Progenitor cell of endocrine pancreas (in vitro differentiated cells): ENCODE data around the gene CSAG1. TPM values are rescaled to one million over a fixed set of nuclear protein-coding genes. Genes with fewer than 3 reads are reported as not detected.
"Not testable (repeated sequence)": the region's sequence is repeated elsewhere in the genome, so short reads cannot be mapped to it uniquely, and the experiment has no call there.

Experiments used
- DNase-seq: peaks from one replicate; pipeline ENCODE4 v3.0.0; 2021; ENCODE audit warnings: low spot score; ENCODE audit not compliant: unreplicated experiment
- H3K27ac Mint-ChIP-seq: 2 replicates; pipeline ENCODE4 v1.8.0; 2021; ENCODE audit warnings: mild to moderate bottlenecking, moderate library complexity, mixed read lengths
- H3K27me3 Mint-ChIP-seq: 2 replicates; pipeline ENCODE4 v1.8.0; 2021; ENCODE audit warnings: mixed read lengths
- H3K36me3 Mint-ChIP-seq: 2 replicates; pipeline ENCODE4 v1.8.0; 2022; ENCODE audit warnings: mixed read lengths; ENCODE audit not compliant: insufficient read depth
- H3K4me1 Mint-ChIP-seq: 2 replicates; pipeline ENCODE4 v1.8.0; 2021; ENCODE audit warnings: low read depth, mixed read lengths
- H3K4me3 Mint-ChIP-seq: 2 replicates; pipeline ENCODE4 v1.8.0; 2021; ENCODE audit warnings: low read depth, mild to moderate bottlenecking, moderate library complexity, mixed read lengths
- H3K9me3 Mint-ChIP-seq: 2 replicates; pipeline ENCODE4 v1.8.0; 2021; ENCODE audit warnings: low read depth, mixed read lengths
- total RNA-seq: library from RNA; stranded (reverse); gene quantifications from 2 replicates; pipeline ENCODE4 v1.2.1, GENCODE V29; 2021

The CSAG1 gene
- total RNA-seq, 1 donor from 2014 or later, result not detected

GRCh38 chrX:152709173-152709572, 24.3 kb downstream of the CSAG1 start, which contains the start of gene CSAG2:
Gene CSAG2 (minus strand): TSS chrX:152709273. CDS start chrX:152709112, 161 bp downstream.
- H3K27ac Mint-ChIP-seq, H3K4me3 Mint-ChIP-seq, H3K9me3 Mint-ChIP-seq, H3K27me3 Mint-ChIP-seq, DNase-seq, H3K4me1 Mint-ChIP-seq, H3K36me3 Mint-ChIP-seq: not testable (repeated sequence)

- not testable (repeated sequence) for H3K9me3 Mint-ChIP-seq, H3K27me3 Mint-ChIP-seq, H3K27ac Mint-ChIP-seq, H3K36me3 Mint-ChIP-seq, H3K4me1 Mint-ChIP-seq, DNase-seq, H3K4me3 Mint-ChIP-seq
Measured at GRCh38 chrX:152706500-152706899, 27.0 kb downstream of the CSAG1 start.

GRCh38 chrX:152700390-152700789, 33.1 kb downstream of the CSAG1 start:
- H3K9me3 Mint-ChIP-seq, H3K4me1 Mint-ChIP-seq, H3K27ac Mint-ChIP-seq, DNase-seq, H3K36me3 Mint-ChIP-seq, H3K27me3 Mint-ChIP-seq, H3K4me3 Mint-ChIP-seq: not testable (repeated sequence)

GRCh38 chrX:152697952-152698931, 35.3 kb downstream of the CSAG1 start, which contains the start of gene MAGEA3:
Gene MAGEA3 (plus strand): TSS chrX:152698794. CDS start chrX:152700833, 2,039 bp downstream.
- not testable (repeated sequence) for H3K4me3 Mint-ChIP-seq, H3K36me3 Mint-ChIP-seq, H3K4me1 Mint-ChIP-seq, DNase-seq, H3K27me3 Mint-ChIP-seq, H3K9me3 Mint-ChIP-seq, H3K27ac Mint-ChIP-seq

GRCh38 chrX:152681012-152681411, 52.5 kb downstream of the CSAG1 start:
- H3K27me3 Mint-ChIP-seq, H3K9me3 Mint-ChIP-seq, H3K27ac Mint-ChIP-seq, H3K4me1 Mint-ChIP-seq, DNase-seq, H3K36me3 Mint-ChIP-seq, H3K4me3 Mint-ChIP-seq: not testable (repeated sequence)

Other genes with a start within 250 kb of the CSAG1 start
- 0.10 and 0.18 TPM in 2 replicates for gene GABRQ, start 95.8 kb downstream of the CSAG1 start, total RNA-seq
- gene MAGEA3, start 34.9 kb downstream of the CSAG1 start, total RNA-seq, result not detected in 2 replicates
- 0.38 TPM in 1 of 2 replicates, not detected in the other for gene CSAG2, start 24.4 kb downstream of the CSAG1 start, total RNA-seq
- 1.4 TPM in 1 of 2 replicates, not detected in the other for gene MAGEA2B, start 19.1 kb downstream of the CSAG1 start, total RNA-seq
- gene MAGEA12, start within 50 bp of the CSAG1 start, total RNA-seq, result not detected in 2 replicates
- 0.22 TPM in 1 of 2 replicates, not detected in the other for gene MAGEA2, start 20.1 kb upstream of the CSAG1 start, total RNA-seq
- gene CSAG3, start 25.5 kb upstream of the CSAG1 start, total RNA-seq, result not detected in 2 replicates
- not detected in 2 replicates for gene MAGEA6, start 36.0 kb upstream of the CSAG1 start, total RNA-seq
- 53.1 and 58.2 TPM in 2 replicates for gene CETN2, start 97.0 kb upstream of the CSAG1 start, total RNA-seq
- gene NSDHL, start 97.3 kb upstream of the CSAG1 start, total RNA-seq, result 29.0 and 30.0 TPM in 2 replicates
- gene ZNF185, start 164.3 kb upstream of the CSAG1 start, total RNA-seq, result 10.1 and 12.3 TPM in 2 replicates